PFSK-1 (cell line): ENCODE data around the gene FLCN.

Experiments used
- POLR2AphosphoS5 ChIP-seq: IDR thresholded peaks from 2 replicates; pipeline ENCODE4 v1.6.1; 2012; ENCODE audit warnings: low read depth, mild to moderate bottlenecking, control low read depth, low read length, moderate library complexity
- REST ChIP-seq, 2 experiments: IDR thresholded peaks; 2 replicates each; pipeline versions ENCODE4 v1.6.1 to v1.8.0; 2011 to 2012; ENCODE audit warnings: low read depth in 2 of 2, low read length in 2 of 2, control low read depth in 1 of 2, inconsistent platforms in 1 of 2, mild to moderate bottlenecking in 1 of 2, moderate library complexity in 1 of 2; ENCODE audit not compliant: insufficient read depth in 1 of 2
- SIN3A ChIP-seq: IDR thresholded peaks from 2 replicates; pipeline ENCODE4 v1.6.1; 2012; ENCODE audit warnings: mild to moderate bottlenecking, low read length, moderate library complexity, borderline replicate concordance; ENCODE audit not compliant: insufficient read depth
- TAF1 ChIP-seq: IDR thresholded peaks from 2 replicates; pipeline ENCODE4 v1.6.1; 2012; ENCODE audit warnings: low read length, control low read depth, borderline replicate concordance; ENCODE audit not compliant: insufficient read depth

GRCh38 chr17:17224137-17224536 lies 12.8 kb downstream of the FLCN start:
- TF ChIP-seq POLR2AphosphoS5 (no peak), TAF1 (no peak), SIN3A (no peak), REST (IDR thresholded peaks at IDR 0.05; ENCODE audit: insufficient read depth in 1 of 2, low read depth in 2 of 2, low read length in 2 of 2) (no peak)
